ENCODE results near the gene APBB2. TPM values are rescaled to one million over a fixed set of nuclear protein-coding genes. Genes with fewer than 3 reads are reported as not detected.
"Not testable (repeated sequence)": the region's sequence is repeated elsewhere in the genome, so short reads cannot be mapped to it uniquely, and the experiment has no call there.

The APBB2 gene
- total RNA-seq, 1 experiment from 2014 or later = 3.7 TPM

GRCh38 chr4:41067369-41067768, 147.0 kb downstream of the APBB2 start:
- DNase-seq = no peak
- no peaks in the 10 kb centered on the region for H3K9me2 ChIP-seq (replicated peaks; ENCODE audit: insufficient read depth, low read length)
- H2AFZ ChIP-seq (ENCODE audit: low read length) = no peak overlapping the region
- H3K27ac ChIP-seq (ENCODE audit: low read length) = no peak overlapping the region
- H4K20me1 ChIP-seq (ENCODE audit: insufficient read depth, low read depth, low read length) = no peaks in the 10 kb centered on the region
- no peak overlapping the region for H3K9ac ChIP-seq (ENCODE audit: low read length)
- H3K36me3 ChIP-seq (ENCODE audit: insufficient read depth, low read length) = no peaks in the 10 kb centered on the region
- no peaks in the 10 kb centered on the region for H3K9me3 ChIP-seq (ENCODE audit: low read length)
- no peaks in the 10 kb centered on the region for H3K4me1 ChIP-seq (ENCODE audit: low read length)
- H3K4me2 ChIP-seq (ENCODE audit: low read depth, low read length, poor library complexity, severe bottlenecking) = no peak overlapping the region
- no peak overlapping the region for H3K4me3 ChIP-seq (ENCODE audit: low read length)
- H3K79me2 ChIP-seq (ENCODE audit: low read length) = no peaks in the 10 kb centered on the region
- no peaks in the 10 kb centered on the region for H3K27me3 ChIP-seq (ENCODE audit: low read length)

DNA sequence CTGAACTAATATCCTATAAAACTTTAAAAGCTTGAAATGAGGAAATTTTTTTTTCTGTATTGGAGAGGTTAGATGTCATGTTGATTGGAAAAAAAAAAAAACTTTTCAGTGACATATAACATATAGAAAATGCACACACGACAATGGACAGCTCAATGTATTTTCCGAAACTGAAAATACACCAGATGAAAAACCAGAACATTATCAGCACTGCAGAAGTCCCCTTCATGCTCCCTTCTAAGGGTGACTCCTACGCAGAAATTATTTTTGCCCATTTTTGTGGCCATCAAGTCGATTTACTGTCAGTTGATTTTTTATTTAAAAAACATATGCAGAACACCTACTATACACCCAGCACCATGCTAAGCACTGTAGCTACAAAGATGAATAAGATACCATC, 148.3 kb downstream of the APBB2 start:
- Histone ChIP-seq H3K27ac (ENCODE audit: low read length) (no peak overlapping the region), H2AFZ (ENCODE audit: low read length) (no peak overlapping the region), H4K20me1 (ENCODE audit: insufficient read depth, low read depth, low read length) (no peaks in the 10 kb centered on the region), H3K36me3 (ENCODE audit: insufficient read depth, low read length) (no peaks in the 10 kb centered on the region), H3K9ac (ENCODE audit: low read length) (no peak overlapping the region), H3K9me2 (replicated peaks; ENCODE audit: insufficient read depth, low read length) (no peaks in the 10 kb centered on the region), H3K79me2 (ENCODE audit: low read length) (no peaks in the 10 kb centered on the region), H3K9me3 (ENCODE audit: low read length) (no peaks in the 10 kb centered on the region), H3K4me1 (ENCODE audit: low read length) (no peaks in the 10 kb centered on the region), H3K4me3 (ENCODE audit: low read length) (no peak overlapping the region), H3K27me3 (ENCODE audit: low read length) (no peaks in the 10 kb centered on the region), H3K4me2 (ENCODE audit: low read depth, low read length, poor library complexity, severe bottlenecking) (no peak overlapping the region)
- DNase-seq = no peak

DNA sequence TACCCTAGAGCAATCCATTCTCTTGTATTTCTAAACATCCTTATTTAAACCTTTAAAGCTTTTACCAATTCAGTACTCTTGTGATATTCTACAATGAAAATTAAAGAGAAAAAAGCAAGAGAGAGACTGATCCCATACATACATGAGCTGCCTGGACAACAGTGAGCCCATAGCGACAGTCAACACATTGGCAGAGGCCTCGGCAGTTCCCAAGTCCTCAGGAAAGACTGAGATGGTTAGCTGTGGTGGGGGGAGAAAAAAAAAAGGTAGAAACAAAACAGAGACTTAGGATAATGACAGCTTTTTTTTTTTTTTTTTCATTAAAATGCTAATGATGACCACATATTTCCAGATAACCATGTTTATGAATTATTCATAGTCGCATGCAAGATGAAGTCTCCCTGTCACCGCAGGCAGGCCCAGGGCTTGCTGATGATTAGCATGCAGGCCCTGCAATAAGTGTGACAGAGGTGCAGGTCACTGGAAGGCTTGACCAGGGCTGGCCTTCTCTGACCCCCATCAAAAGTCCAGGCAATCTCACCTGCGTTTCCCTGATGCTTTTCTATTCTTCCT, 148.8 kb downstream of the APBB2 start:
- Histone ChIP-seq H3K9me3 (ENCODE audit: low read length) (no peaks in the 10 kb centered on the region), H3K27me3 (ENCODE audit: low read length) (no peaks in the 10 kb centered on the region), H3K9me2 (replicated peaks; ENCODE audit: insufficient read depth, low read length) (no peaks in the 10 kb centered on the region), H3K9ac (ENCODE audit: low read length) (no peak overlapping the region), H3K4me1 (ENCODE audit: low read length) (no peaks in the 10 kb centered on the region), H3K4me3 (ENCODE audit: low read length) (no peak overlapping the region), H4K20me1 (ENCODE audit: insufficient read depth, low read depth, low read length) (no peaks in the 10 kb centered on the region), H3K79me2 (ENCODE audit: low read length) (no peaks in the 10 kb centered on the region), H3K4me2 (ENCODE audit: low read depth, low read length, poor library complexity, severe bottlenecking) (no peak overlapping the region), H3K36me3 (ENCODE audit: insufficient read depth, low read length) (no peaks in the 10 kb centered on the region), H2AFZ (ENCODE audit: low read length) (no peak overlapping the region), H3K27ac (ENCODE audit: low read length) (no peak overlapping the region)
- no peak for DNase-seq

GRCh38 chr4:41064953-41065352, 149.4 kb downstream of the APBB2 start:
- no peaks in the 10 kb centered on the region for H3K4me1 ChIP-seq (ENCODE audit: low read length)
- no peaks in the 10 kb centered on the region for H4K20me1 ChIP-seq (ENCODE audit: insufficient read depth, low read depth, low read length)
- H3K4me3 ChIP-seq (ENCODE audit: low read length) = no peak overlapping the region
- H3K9ac ChIP-seq (ENCODE audit: low read length) = no peak overlapping the region
- no peak overlapping the region for H3K4me2 ChIP-seq (ENCODE audit: low read depth, low read length, poor library complexity, severe bottlenecking)
- no peaks in the 10 kb centered on the region for H3K36me3 ChIP-seq (ENCODE audit: insufficient read depth, low read length)
- no peaks in the 10 kb centered on the region for H3K27me3 ChIP-seq (ENCODE audit: low read length)
- no peak overlapping the region for H3K27ac ChIP-seq (ENCODE audit: low read length)
- DNase-seq = no peak
- H3K9me3 ChIP-seq (ENCODE audit: low read length) = no peaks in the 10 kb centered on the region
- H3K9me2 ChIP-seq (replicated peaks; ENCODE audit: insufficient read depth, low read length) = no peaks in the 10 kb centered on the region
- no peak overlapping the region for H2AFZ ChIP-seq (ENCODE audit: low read length)
- no peaks in the 10 kb centered on the region for H3K79me2 ChIP-seq (ENCODE audit: low read length)

GRCh38 chr4:41061482-41062185, 152.7 kb downstream of the APBB2 start:
- no peak overlapping the region for H3K4me3 ChIP-seq (ENCODE audit: low read length)

GRCh38 chr4:41060352-41061334, 153.7 kb downstream of the APBB2 start:
- no peaks in the 10 kb centered on the region for H3K79me2 ChIP-seq (ENCODE audit: low read length)
- H2AFZ ChIP-seq (ENCODE audit: low read length) = no peak overlapping the region
- H3K36me3 ChIP-seq (ENCODE audit: insufficient read depth, low read length) = no peaks in the 10 kb centered on the region
- no peak overlapping the region for H3K9ac ChIP-seq (ENCODE audit: low read length)
- no peaks in the 10 kb centered on the region for H3K9me2 ChIP-seq (replicated peaks; ENCODE audit: insufficient read depth, low read length)
- no peak for DNase-seq
- no peak overlapping the region for H3K4me3 ChIP-seq (ENCODE audit: low read length)
- no peaks in the 10 kb centered on the region for H3K4me1 ChIP-seq (ENCODE audit: low read length)
- no peak overlapping the region for H3K27ac ChIP-seq (ENCODE audit: low read length)
- H3K4me2 ChIP-seq (ENCODE audit: low read depth, low read length, poor library complexity, severe bottlenecking) = no peak overlapping the region
- no peaks in the 10 kb centered on the region for H4K20me1 ChIP-seq (ENCODE audit: insufficient read depth, low read depth, low read length)
- H3K27me3 ChIP-seq (ENCODE audit: low read length) = 0 out of 2 replicates have a peak, but pooled peaks cover 2% of the 10 kb centered on the region
- no peaks in the 10 kb centered on the region for H3K9me3 ChIP-seq (ENCODE audit: low read length)

More at GRCh38 chr4:41061482-41062185, 152.7 kb downstream of the APBB2 start:
- no peak overlapping the region for H2AFZ ChIP-seq (ENCODE audit: low read length)
- no peaks in the 10 kb centered on the region for H3K4me1 ChIP-seq (ENCODE audit: low read length)
- H3K9ac ChIP-seq (ENCODE audit: low read length) = no peak overlapping the region
- H4K20me1 ChIP-seq (ENCODE audit: insufficient read depth, low read depth, low read length) = no peaks in the 10 kb centered on the region
- H3K4me2 ChIP-seq (ENCODE audit: low read depth, low read length, poor library complexity, severe bottlenecking) = no peak overlapping the region
- H3K9me3 ChIP-seq (ENCODE audit: low read length) = no peaks in the 10 kb centered on the region
- no peak for DNase-seq
- no peaks in the 10 kb centered on the region for H3K9me2 ChIP-seq (replicated peaks; ENCODE audit: insufficient read depth, low read length)
- H3K79me2 ChIP-seq (ENCODE audit: low read length) = no peaks in the 10 kb centered on the region
- no peaks in the 10 kb centered on the region for H3K27me3 ChIP-seq (ENCODE audit: low read length)
- H3K27ac ChIP-seq (ENCODE audit: low read length) = no peak overlapping the region
- no peaks in the 10 kb centered on the region for H3K36me3 ChIP-seq (ENCODE audit: insufficient read depth, low read length)

GRCh38 chr4:41059411-41059810, 154.9 kb downstream of the APBB2 start:
- not testable (repeated sequence) for H2AFZ ChIP-seq (ENCODE audit: low read length); H3K79me2 ChIP-seq (ENCODE audit: low read length); H4K20me1 ChIP-seq (ENCODE audit: insufficient read depth, low read depth, low read length); H3K4me1 ChIP-seq (ENCODE audit: low read length); H3K4me3 ChIP-seq (ENCODE audit: low read length); H3K36me3 ChIP-seq (ENCODE audit: insufficient read depth, low read length); H3K9me3 ChIP-seq (ENCODE audit: low read length); DNase-seq; H3K27me3 ChIP-seq (ENCODE audit: low read length); H3K27ac ChIP-seq (ENCODE audit: low read length); H3K9ac ChIP-seq (ENCODE audit: low read length); H3K9me2 ChIP-seq (replicated peaks; ENCODE audit: insufficient read depth, low read length); H3K4me2 ChIP-seq (ENCODE audit: low read depth, low read length, poor library complexity, severe bottlenecking)

GRCh38 chr4:41058426-41058825, 155.9 kb downstream of the APBB2 start:
- no peak overlapping the region for H3K9ac ChIP-seq (ENCODE audit: low read length)
- no peak for DNase-seq
- no peaks in the 10 kb centered on the region for H3K4me1 ChIP-seq (ENCODE audit: low read length)
- no peak overlapping the region for H2AFZ ChIP-seq (ENCODE audit: low read length)
- no peaks in the 10 kb centered on the region for H4K20me1 ChIP-seq (ENCODE audit: insufficient read depth, low read depth, low read length)
- no peak overlapping the region for H3K4me3 ChIP-seq (ENCODE audit: low read length)
- no peak overlapping the region for H3K4me2 ChIP-seq (ENCODE audit: low read depth, low read length, poor library complexity, severe bottlenecking)
- H3K27ac ChIP-seq (ENCODE audit: low read length) = no peak overlapping the region
- H3K27me3 ChIP-seq (ENCODE audit: low read length) = 0 out of 2 replicates have a peak, but pooled peaks cover 2% of the 10 kb centered on the region
- no peaks in the 10 kb centered on the region for H3K79me2 ChIP-seq (ENCODE audit: low read length)
- no peaks in the 10 kb centered on the region for H3K9me2 ChIP-seq (replicated peaks; ENCODE audit: insufficient read depth, low read length)
- H3K9me3 ChIP-seq (ENCODE audit: low read length) = no peaks in the 10 kb centered on the region
- no peaks in the 10 kb centered on the region for H3K36me3 ChIP-seq (ENCODE audit: insufficient read depth, low read length)

Measured in Karpas-422 (cell line).